GM18498 (cell line): Measurements from ENCODE around the gene YARS1.

ENCODE experiments used
- ATAC-seq: cut with Tn5 transposase; IDR thresholded peaks from one replicate; pipeline ENCODE4 v1.9.1; 2021; ENCODE audit warnings: mild to moderate bottlenecking, moderate library complexity; ENCODE audit not compliant: unreplicated experiment

YARS1 gene

GRCh38 chr1:32766328-32766972, 50.7 kb downstream of the YARS1 start:
- no peak for ATAC-seq

DNA sequence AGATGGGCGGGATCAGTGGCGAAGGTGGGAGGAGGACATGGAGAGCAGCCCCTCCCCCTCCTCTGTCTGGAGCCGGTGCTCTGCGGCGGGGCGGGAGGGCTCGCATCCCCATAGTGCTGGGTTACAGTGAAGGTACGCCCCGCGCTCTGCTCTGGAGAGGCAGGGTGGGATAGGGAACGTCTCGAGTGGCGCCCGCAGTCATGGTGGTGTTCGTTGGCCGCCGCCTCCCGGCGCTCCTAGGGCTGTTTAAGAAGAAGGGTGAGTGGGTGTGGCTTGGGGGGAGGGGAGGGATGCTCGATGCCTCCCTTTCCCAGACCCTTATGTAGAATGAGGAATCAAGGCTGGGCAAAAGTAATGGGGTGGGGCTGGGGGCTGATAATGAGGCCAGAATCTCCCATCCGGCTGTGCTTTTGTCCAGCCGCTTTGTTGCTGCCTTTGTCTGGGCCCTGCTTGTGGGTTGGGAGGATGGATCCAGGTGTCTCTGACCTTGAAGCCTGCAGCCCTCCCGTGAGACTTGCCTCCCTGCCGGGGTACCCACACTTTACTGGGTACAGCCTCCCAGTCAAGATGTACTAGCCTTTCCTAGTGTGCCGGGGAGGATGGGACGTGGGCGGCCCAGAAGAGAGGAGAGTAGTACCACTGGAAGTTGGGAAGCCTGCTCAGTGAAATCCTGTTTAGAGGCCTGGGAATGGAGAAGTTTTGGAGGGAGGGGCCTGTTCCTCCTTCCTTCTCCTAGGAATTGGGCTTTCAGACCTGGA, 51.4 kb downstream of the YARS1 start:
- no peak for ATAC-seq

GRCh38 chr1:32764826-32765569, 52.2 kb downstream of the YARS1 start:
- no peak for ATAC-seq

DNA sequence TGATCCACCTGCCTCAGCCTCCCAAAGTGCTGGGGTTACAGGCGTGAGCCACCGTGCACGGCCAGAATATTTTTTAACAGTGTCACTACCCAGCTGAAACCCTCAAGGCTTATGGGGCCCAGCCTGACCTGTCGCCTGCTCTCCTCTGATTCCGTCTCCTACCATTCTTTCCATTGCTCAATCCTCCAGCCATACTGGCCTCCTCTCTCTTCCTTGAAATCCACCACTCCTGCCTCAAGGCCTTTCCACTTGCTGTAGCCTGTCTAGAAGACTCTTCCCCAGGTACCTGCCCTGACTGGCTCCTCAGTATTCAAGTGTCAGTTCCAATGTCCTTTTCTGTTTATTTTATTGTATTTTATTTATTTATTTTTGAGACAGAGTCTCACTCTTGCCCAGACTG, 53.9 kb downstream of the YARS1 start:
- no peak for ATAC-seq

GRCh38 chr1:32761936-32762335, 55.2 kb downstream of the YARS1 start:
- ATAC-seq: no peak

DNA sequence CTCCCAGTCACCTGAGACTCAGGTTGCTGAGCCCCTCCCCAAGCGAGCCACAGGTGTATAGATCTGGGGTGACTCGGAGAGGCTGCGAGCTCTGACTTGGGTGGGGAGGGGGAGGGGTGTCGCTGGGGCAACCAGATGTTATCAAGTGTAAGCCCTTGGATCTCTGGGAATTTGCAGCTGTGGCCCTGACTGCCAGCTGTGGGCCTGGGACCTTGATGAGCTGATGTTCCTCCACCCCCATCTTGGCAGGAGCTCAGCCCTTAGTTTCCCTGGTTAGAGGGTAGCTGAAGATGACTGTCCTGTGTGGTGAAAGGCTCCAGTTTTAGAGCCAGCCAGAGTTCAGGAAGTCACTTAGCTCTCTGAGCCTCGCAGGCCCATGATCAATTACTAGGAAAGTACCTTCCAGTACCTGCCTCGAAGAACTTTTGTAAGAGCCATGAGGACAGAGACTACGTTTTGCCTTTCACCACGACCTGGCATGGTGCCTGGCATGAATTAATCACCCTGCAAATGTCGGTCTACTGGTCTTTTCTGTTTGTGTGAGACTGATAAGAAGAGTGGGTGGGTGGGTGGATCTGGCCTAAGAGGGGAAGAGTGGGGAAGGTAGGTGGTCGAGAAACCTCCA, 55.8 kb downstream of the YARS1 start:
- no peak for ATAC-seq

- no peak for ATAC-seq
Observed at GRCh38 chr1:32759997-32760623, 57.0 kb downstream of the YARS1 start.

DNA sequence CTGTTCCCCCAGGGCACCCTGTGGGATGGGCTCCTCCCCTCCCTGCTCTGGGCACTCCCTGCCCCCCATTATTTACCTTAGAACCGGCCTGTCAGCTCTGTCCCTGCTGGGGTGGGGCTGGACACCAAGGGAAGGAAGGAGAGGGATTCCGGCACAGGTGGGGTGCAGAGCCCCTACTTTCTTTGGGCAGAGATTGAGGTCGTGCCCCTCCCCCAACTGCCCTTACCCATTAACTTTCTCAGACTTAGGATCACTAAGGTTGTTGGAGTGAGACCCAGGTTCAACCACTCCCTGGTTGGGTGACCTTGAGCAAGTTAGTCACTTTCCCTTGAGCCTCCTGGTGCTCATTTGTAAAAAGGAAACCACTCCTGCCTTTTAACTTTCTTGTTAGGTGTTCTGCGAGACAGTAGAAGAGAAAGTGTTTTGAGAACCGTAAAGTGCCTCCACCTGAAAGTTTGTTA, 57.6 kb downstream of the YARS1 start:
- ATAC-seq: no peak

DNA sequence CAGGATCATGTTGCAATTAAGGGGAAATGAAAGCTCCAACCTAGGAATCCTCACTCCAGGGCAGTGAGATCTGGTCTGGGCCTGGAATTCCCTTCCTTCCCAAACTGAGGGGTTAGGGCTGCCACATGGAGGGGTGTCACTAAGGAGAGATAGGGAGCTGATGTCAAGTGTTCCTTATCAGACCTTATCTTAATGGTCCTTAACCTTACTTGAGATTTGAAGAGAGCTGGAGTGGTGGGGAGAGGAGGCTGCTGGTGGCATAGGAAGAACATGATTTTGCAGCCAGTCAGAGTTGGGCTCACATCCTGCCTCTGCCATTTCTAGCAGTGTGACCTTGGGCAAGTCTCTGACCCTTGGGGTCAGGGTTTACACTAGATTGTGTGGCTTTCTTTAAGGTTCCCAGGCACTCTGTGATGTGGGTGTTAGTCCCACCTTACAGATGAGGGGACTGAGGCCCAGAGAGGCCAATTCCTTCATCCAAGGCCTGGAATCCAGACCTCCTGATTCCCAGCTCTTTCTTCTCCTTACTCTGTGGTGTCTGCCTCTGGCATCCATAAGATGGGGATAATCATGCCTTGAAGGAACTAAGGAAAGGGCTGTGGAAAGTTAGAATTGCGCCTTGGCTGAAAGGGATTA, 58.2 kb downstream of the YARS1 start:
- ATAC-seq: no peak

- ATAC-seq: no peak
Observed at GRCh38 chr1:32758177-32758794, 58.9 kb downstream of the YARS1 start.

- ATAC-seq: no peak
Observed at GRCh38 chr1:32757213-32757895, 59.8 kb downstream of the YARS1 start.

- no peak for ATAC-seq
Observed at GRCh38 chr1:32755810-32756159, 61.4 kb downstream of the YARS1 start.

- ATAC-seq: no peak
Observed at GRCh38 chr1:32755098-32755809, 61.9 kb downstream of the YARS1 start.

DNA sequence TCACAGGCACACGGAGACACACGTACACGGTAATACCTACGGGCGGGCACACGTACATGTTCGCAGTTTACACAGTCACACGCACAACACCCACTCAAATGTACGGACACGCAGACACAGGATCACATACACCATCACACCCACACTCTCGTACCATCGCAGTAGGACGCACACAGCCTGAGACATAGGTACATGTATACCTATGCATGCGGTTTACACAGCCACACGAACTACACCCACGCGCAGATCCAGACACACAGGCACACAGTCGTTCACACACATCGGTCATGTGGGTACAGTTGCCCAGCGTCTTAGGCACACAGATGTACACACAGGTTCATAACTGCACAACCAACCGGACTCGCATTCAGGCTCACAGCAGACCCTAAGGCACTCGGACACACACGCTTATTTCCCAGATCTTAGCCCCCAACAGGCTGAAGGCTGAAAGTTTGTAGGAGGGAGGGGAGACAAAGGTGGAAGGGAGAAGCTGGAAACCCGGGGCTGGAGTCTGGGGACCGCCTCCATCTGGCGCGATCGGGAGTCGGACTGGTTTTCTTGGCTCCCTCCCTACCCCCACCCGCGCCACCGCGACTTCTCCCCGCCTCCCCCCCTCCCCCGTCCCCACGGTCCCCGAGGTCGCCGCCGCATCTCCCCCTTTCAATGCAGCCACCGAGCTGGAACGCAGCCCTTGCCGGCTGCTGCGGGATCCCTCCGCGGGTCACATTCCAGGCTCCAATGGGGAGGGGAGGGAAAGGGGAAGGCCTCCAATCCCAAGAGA, 62.7 kb downstream of the YARS1 start:
- ATAC-seq: no peak

DNA sequence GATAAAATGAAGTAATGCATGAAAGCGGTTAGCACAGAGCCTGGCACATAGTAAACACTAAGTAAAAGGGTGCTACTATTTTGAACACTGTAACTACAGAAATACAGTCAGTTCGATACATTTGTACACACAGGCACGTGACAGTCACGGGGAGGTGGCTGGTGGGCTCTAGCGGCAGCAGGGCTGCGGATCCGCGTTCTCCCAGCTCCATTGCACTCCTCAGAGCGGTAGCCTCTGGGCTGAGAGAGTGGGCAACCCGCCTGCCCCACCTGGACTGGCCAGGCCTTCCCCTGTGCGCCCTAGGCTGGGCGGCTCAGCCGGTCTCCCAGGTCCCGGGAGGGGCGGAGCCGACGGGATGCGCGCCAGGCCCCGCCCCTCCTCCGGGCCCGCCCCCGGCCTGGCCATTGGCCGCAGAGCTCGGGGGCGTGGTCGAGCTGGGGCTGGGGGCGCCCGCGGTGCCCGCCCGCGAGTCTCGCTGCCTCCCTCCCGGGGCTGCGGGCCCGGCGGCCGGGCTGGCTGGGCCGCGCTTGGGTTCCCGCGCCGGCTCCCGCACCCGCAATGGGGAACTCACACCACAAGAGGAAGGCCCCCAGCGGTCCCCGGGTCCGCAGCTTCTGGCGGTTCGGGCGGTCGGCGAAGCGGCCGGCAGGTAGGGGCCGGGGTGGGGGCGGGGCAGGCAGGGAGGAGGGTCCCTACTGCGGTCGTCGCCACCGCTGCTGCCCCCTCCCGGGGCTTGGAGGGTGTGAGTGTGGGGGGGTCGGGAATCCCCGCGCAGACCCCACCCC, 63.4 kb downstream of the YARS1 start:
- no peak for ATAC-seq

DNA sequence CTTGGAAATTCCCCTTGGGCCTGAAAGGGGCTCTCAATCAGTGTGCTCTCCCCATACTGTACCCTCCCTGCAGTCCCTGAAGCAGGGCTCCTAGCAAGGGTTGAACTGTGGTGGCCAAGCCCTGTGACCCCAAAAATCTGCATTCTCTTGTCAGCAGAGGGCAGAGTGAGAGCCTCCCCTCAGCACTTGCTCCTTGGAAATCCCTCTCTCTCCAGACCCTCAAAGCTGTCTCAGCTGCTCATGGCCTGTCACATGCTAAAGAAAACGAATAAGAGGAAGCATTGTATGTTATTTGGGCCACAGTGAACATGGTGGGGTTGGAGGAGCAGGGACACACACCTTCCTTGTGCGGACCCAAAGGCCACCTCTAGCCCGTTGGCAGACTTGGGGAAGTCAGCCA, 67.4 kb downstream of the YARS1 start:
- no peak for ATAC-seq

DNA sequence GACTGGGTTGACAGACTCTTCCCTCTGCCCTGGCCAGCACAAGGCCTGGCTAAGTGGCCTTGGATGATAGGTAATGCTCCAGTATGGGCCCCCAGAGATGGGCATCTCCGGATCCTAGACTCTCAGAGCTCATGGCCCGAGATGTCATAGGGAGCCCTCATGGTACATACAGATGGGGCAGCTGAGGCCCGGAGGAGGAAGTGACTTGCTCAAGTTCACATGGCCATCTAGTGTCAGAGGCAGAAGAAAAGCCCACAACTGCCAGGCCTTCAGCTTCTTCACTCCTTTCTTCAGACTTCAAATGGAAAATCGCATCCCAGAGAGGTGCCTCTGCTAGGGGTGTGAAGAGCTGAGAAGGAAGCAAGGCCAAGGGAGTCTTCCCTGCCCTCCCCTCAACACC, 67.8 kb downstream of the YARS1 start:
- no peak for ATAC-seq
